ENCODE data around the gene CMKLR1. TPM values are rescaled to one million over a fixed set of nuclear protein-coding genes. Genes with fewer than 3 reads are reported as not detected.

Gene CMKLR1
- total RNA-seq, 1 donor from 2014 or later = not detected

- H3K27ac Mint-ChIP-seq = no peak overlapping the region
- no peaks in the 10 kb centered on the region for H3K4me1 Mint-ChIP-seq (ENCODE audit: low read depth)
- H3K9me3 Mint-ChIP-seq (ENCODE audit: low read depth) = no peaks in the 10 kb centered on the region
- no peak overlapping the region for H3K4me3 Mint-ChIP-seq (ENCODE audit: low read depth)
- DNase-seq (ENCODE audit: low spot score, unreplicated experiment) = no peak
- TF ChIP-seq CTCF (IDR thresholded peaks at IDR 0.05; ENCODE audit: unreplicated experiment) = no peak
- no peaks in the 10 kb centered on the region for H3K36me3 Mint-ChIP-seq (ENCODE audit: insufficient read depth)
- peaks cover 30% of the 10 kb centered on the region for H3K27me3 Mint-ChIP-seq
Observed at GRCh38 chr12:108247130-108247529, 92.0 kb downstream of the CMKLR1 start.

GRCh38 chr12:108241986-108242703, 97.0 kb downstream of the CMKLR1 start:
- no peak for DNase-seq (ENCODE audit: low spot score, unreplicated experiment)
- H3K4me1 Mint-ChIP-seq (ENCODE audit: low read depth) = no peaks in the 10 kb centered on the region
- no peak overlapping the region for H3K4me3 Mint-ChIP-seq (ENCODE audit: low read depth)
- no peaks in the 10 kb centered on the region for H3K36me3 Mint-ChIP-seq (ENCODE audit: insufficient read depth)
- H3K9me3 Mint-ChIP-seq (ENCODE audit: low read depth) = peaks cover 5% of the 10 kb centered on the region
- H3K27ac Mint-ChIP-seq = no peak overlapping the region
- TF ChIP-seq CTCF (IDR thresholded peaks at IDR 0.05; ENCODE audit: unreplicated experiment) = no peak
- peaks cover 21% of the 10 kb centered on the region for H3K27me3 Mint-ChIP-seq

GRCh38 chr12:108240928-108241327, 98.2 kb downstream of the CMKLR1 start:
- Mint-ChIP-seq H3K4me3 (ENCODE audit: low read depth) (no peak overlapping the region), H3K27ac (no peak overlapping the region), H3K9me3 (ENCODE audit: low read depth) (peaks cover 5% of the 10 kb centered on the region), H3K27me3 (peaks cover 27% of the 10 kb centered on the region), H3K36me3 (ENCODE audit: insufficient read depth) (no peaks in the 10 kb centered on the region), H3K4me1 (ENCODE audit: low read depth) (no peaks in the 10 kb centered on the region)
- no peak for DNase-seq (ENCODE audit: low spot score, unreplicated experiment)
- TF ChIP-seq CTCF (IDR thresholded peaks at IDR 0.05; ENCODE audit: unreplicated experiment) = no peak

GRCh38 chr12:108240027-108240785, 98.9 kb downstream of the CMKLR1 start:
- no peak for DNase-seq (ENCODE audit: low spot score, unreplicated experiment)
- H3K4me1 Mint-ChIP-seq (ENCODE audit: low read depth) = no peaks in the 10 kb centered on the region

More at GRCh38 chr12:108240027-108240785, 98.9 kb downstream of the CMKLR1 start:
- Mint-ChIP-seq H3K9me3 (ENCODE audit: low read depth) (peaks cover 5% of the 10 kb centered on the region), H3K27me3 (peaks cover 28% of the 10 kb centered on the region), H3K4me3 (ENCODE audit: low read depth) (no peak overlapping the region), H3K27ac (no peak overlapping the region), H3K36me3 (ENCODE audit: insufficient read depth) (no peaks in the 10 kb centered on the region)
- no peak for TF ChIP-seq CTCF (IDR thresholded peaks at IDR 0.05; ENCODE audit: unreplicated experiment)

All from progenitor cell of endocrine pancreas (in vitro differentiated cells).